DOHH2 (cell line): ENCODE results near the gene ZYX.

Experiments
- CTCF ChIP-seq: fragments of 200-600 bp; sonication (generic); IDR thresholded peaks from one replicate; pipeline ENCODE4 v1.5.1; 2014; ENCODE audit warnings: antibody characterized with exemption, mild to moderate bottlenecking, low read depth, low read length; ENCODE audit not compliant: poor library complexity, severe bottlenecking
- EZH2phosphoT487 ChIP-seq: fragments of 200-600 bp; sonication (generic); IDR thresholded peaks from 2 replicates; pipeline ENCODE4 v1.6.1; 2017; ENCODE audit warnings: borderline replicate concordance, mild to moderate bottlenecking, antibody characterized with exemption, low read length, moderate library complexity, mixed read lengths

GRCh38 chr7:143396625-143397556 is 15.7 kb downstream of the ZYX start:
- TF ChIP-seq CTCF (no peak), EZH2phosphoT487 (no peak)
